ENCODE measurements around the gene GIPC2. TPM values are rescaled to one million over a fixed set of nuclear protein-coding genes. Genes with fewer than 3 reads are reported as not detected.

Gene GIPC2
- total RNA-seq, 5 donors from 2014 or later (not counting 1 experiment from before 2014, with no cell fraction given), result 0.09 to 0.19 (median 0.16) TPM

GRCh38 chr1:78176448-78176847 is 130.7 kb downstream of the GIPC2 start:
- DNase-seq (no peak), ATAC-seq (replicated peaks in 1 of 4) (no peak)
- Histone ChIP-seq H3K4me3 (ENCODE audit: control insufficient read depth in 1 of 2, extremely low read depth in 1 of 2, low read length in 1 of 2) (no peak overlapping the region), H3K27ac (ENCODE audit: low read length) (no peak overlapping the region), H3K4me1 (ENCODE audit: control insufficient read depth in 1 of 2, extremely low read depth in 1 of 2, insufficient read depth in 2 of 2, low read length in 2 of 2) (no peaks in the 10 kb centered on the region), H3K36me3 (ENCODE audit: control insufficient read depth in 2 of 2, extremely low read depth in 1 of 2, insufficient read depth in 1 of 2, low read length in 1 of 2) (no peaks in the 10 kb centered on the region), H3K9me3 (no peaks in the 10 kb centered on the region), H3K27me3 (replicated peaks in 1 of 2; ENCODE audit: control insufficient read depth in 2 of 2, extremely low read depth in 1 of 2, insufficient read depth in 2 of 2, low read length in 1 of 2) (peaks cover 0 to 5% of the 10 kb centered on the region in 2 experiments)
- WGBS (ENCODE audit: insufficient coverage), result no CpG with 5 or more reads among the region's 3 CpGs
- no peak overlapping the region for H3K4me3 Mint-ChIP-seq
- no peaks in the 10 kb centered on the region for H3K9me3 Mint-ChIP-seq
- H3K4me1 Mint-ChIP-seq, result no peaks in the 10 kb centered on the region
- CTCF ChIA-PET, result no interaction called here
- POLR2A ChIA-PET, result no interaction called here
- H3K36me3 Mint-ChIP-seq, result no peaks in the 10 kb centered on the region
- H3K27me3 Mint-ChIP-seq, result peaks cover 0 to 9% of the 10 kb centered on the region in 2 donors
- H3K27ac Mint-ChIP-seq, result no peak overlapping the region

DNA sequence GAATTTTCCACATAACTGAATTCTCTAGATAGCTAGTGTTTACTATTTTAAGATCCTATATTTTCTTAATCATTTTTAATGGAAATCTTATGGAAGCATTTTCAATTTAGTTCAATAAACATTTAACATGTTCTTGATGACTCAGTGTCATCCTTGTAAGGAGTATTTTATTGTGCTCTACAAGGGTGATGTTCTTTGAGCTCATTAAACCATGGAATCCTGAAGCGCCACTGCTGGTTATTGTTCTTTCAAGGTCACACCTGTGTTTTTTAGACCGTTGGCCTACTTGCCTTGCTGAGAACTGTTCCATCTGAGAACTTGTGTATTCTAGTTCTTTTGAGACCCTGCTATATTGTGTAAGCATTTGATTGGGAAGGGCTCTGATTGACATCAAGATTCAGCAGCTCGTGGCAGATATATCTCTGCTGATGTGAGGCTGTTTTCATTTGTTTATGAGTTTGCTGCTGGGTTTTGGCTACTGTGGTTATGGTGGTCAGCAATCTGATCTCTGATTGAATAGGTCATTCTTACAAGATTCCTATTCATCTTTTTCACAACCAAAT is 132.0 kb downstream of the GIPC2 start:
- no peak overlapping the region for H3K4me3 ChIP-seq (ENCODE audit: control insufficient read depth in 1 of 2, extremely low read depth in 1 of 2, low read length in 1 of 2)
- ChIA-PET POLR2A (no interaction called here), CTCF (no interaction called here)
- no peaks in the 10 kb centered on the region for H3K4me1 ChIP-seq (ENCODE audit: control insufficient read depth in 1 of 2, extremely low read depth in 1 of 2, insufficient read depth in 2 of 2, low read length in 2 of 2)
- H3K27me3 ChIP-seq (replicated peaks in 1 of 2; ENCODE audit: control insufficient read depth in 2 of 2, extremely low read depth in 1 of 2, insufficient read depth in 2 of 2, low read length in 1 of 2), result peaks cover 0 to 5% of the 10 kb centered on the region in 2 experiments
- peaks cover 4 to 9% of the 10 kb centered on the region in 2 donors for H3K27me3 Mint-ChIP-seq
- no peak overlapping the region for H3K4me3 Mint-ChIP-seq
- H3K9me3 ChIP-seq, result no peaks in the 10 kb centered on the region
- H3K9me3 Mint-ChIP-seq, result no peaks in the 10 kb centered on the region
- no peaks in the 10 kb centered on the region for H3K36me3 ChIP-seq (ENCODE audit: control insufficient read depth in 2 of 2, extremely low read depth in 1 of 2, insufficient read depth in 1 of 2, low read length in 1 of 2)
- H3K4me1 Mint-ChIP-seq, result no peaks in the 10 kb centered on the region
- H3K27ac ChIP-seq (ENCODE audit: low read length), result no peak overlapping the region
- DNase-seq (no peak), ATAC-seq (replicated peaks in 1 of 4) (no peak)
- WGBS (ENCODE audit: insufficient coverage), result 37% methylated on average over 3 of the region's 3 CpGs
- H3K36me3 Mint-ChIP-seq, result no peaks in the 10 kb centered on the region
- no peak overlapping the region for H3K27ac Mint-ChIP-seq

GRCh38 chr1:78178816-78179215 is 133.1 kb downstream of the GIPC2 start:
- ChIA-PET POLR2A (no interaction called here), CTCF (no interaction called here)
- H3K9me3 ChIP-seq, result no peaks in the 10 kb centered on the region
- H3K36me3 ChIP-seq (ENCODE audit: control insufficient read depth in 2 of 2, extremely low read depth in 1 of 2, insufficient read depth in 1 of 2, low read length in 1 of 2), result no peaks in the 10 kb centered on the region
- H3K4me1 ChIP-seq (ENCODE audit: control insufficient read depth in 1 of 2, extremely low read depth in 1 of 2, insufficient read depth in 2 of 2, low read length in 2 of 2), result no peaks in the 10 kb centered on the region
- peaks cover 4 to 9% of the 10 kb centered on the region in 2 donors for H3K27me3 Mint-ChIP-seq
- no peak overlapping the region for H3K4me3 ChIP-seq (ENCODE audit: control insufficient read depth in 1 of 2, extremely low read depth in 1 of 2, low read length in 1 of 2)
- no peak overlapping the region for H3K27ac ChIP-seq (ENCODE audit: low read length)
- DNase-seq (no peak), ATAC-seq (replicated peaks in 1 of 4) (no peak)
- 100% methylated on average over 1 of the region's 4 CpGs for WGBS (ENCODE audit: insufficient coverage)
- H3K4me3 Mint-ChIP-seq, result no peak overlapping the region
- no peaks in the 10 kb centered on the region for H3K9me3 Mint-ChIP-seq
- H3K4me1 Mint-ChIP-seq, result no peaks in the 10 kb centered on the region
- peaks cover 0 to 5% of the 10 kb centered on the region in 2 experiments for H3K27me3 ChIP-seq (replicated peaks in 1 of 2; ENCODE audit: control insufficient read depth in 2 of 2, extremely low read depth in 1 of 2, insufficient read depth in 2 of 2, low read length in 1 of 2)
- no peak overlapping the region for H3K27ac Mint-ChIP-seq
- no peaks in the 10 kb centered on the region for H3K36me3 Mint-ChIP-seq

DNA sequence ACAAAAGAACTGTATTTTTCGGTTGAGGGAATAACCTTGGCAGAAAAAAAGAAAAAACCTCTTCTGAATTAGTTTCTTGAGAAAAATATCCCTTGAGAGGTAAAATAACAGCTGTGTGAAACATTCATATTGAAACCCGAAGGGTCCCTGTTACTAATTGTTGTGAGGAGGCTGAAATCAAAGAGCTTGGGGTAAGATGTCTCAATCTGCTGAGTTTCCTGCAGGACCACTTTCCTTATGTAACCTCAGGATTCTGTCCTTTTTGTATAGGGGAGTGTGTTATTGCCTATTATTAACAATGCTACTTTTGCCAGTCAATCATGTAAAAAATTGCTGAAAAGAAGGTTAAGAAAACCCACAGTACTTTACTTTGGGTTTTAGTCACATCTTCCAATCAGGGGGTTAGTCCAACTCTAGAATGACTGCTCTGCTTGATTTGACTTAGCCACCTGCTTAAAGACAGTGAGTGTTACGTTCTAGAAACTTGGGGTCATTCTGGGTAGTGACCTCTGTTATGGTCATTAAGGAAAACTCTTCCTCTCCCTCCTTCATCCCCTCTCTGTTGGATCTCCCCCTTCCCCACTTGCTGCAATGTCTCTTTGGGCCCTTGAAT is 138.8 kb downstream of the GIPC2 start:
- no peaks in the 10 kb centered on the region for H3K36me3 ChIP-seq (ENCODE audit: control insufficient read depth in 2 of 2, extremely low read depth in 1 of 2, insufficient read depth in 1 of 2, low read length in 1 of 2)
- Mint-ChIP-seq H3K4me3 (no peak overlapping the region), H3K27ac (no peak overlapping the region), H3K4me1 (no peaks in the 10 kb centered on the region), H3K9me3 (no peaks in the 10 kb centered on the region), H3K27me3 (peaks cover 4 to 9% of the 10 kb centered on the region in 2 donors), H3K36me3 (no peaks in the 10 kb centered on the region)
- no peak for DNase-seq
- H3K27ac ChIP-seq (ENCODE audit: low read length), result no peak overlapping the region
- H3K9me3 ChIP-seq, result no peaks in the 10 kb centered on the region
- no CpG with 5 or more reads among the region's 3 CpGs for WGBS (ENCODE audit: insufficient coverage)
- no peak for ATAC-seq (replicated peaks in 1 of 4)
- ChIA-PET CTCF (no interaction called here), POLR2A (no interaction called here)
- no peaks in the 10 kb centered on the region for H3K4me1 ChIP-seq (ENCODE audit: control insufficient read depth in 1 of 2, extremely low read depth in 1 of 2, insufficient read depth in 2 of 2, low read length in 2 of 2)
- no peak overlapping the region for H3K4me3 ChIP-seq (ENCODE audit: control insufficient read depth in 1 of 2, extremely low read depth in 1 of 2, low read length in 1 of 2)
- H3K27me3 ChIP-seq (replicated peaks in 1 of 2; ENCODE audit: control insufficient read depth in 2 of 2, extremely low read depth in 1 of 2, insufficient read depth in 2 of 2, low read length in 1 of 2), result no peaks in the 10 kb centered on the region

Other genes with a start within 250 kb of the GIPC2 start
- under 1 TPM; 0.26 to 0.50 (median 0.35) TPM for gene NEXN, start 157.3 kb upstream of the GIPC2 start, total RNA-seq
- gene FUBP1, start 66.9 kb upstream of the GIPC2 start, total RNA-seq, result 100 to 1,000 TPM; 180 to 224 (median 194) TPM
- 10 to 100 TPM in 4 of 5 donors, 1 to 10 TPM in 1; 10.0 to 19.6 (median 12.2) TPM for gene DNAJB4, start 41.0 kb upstream of the GIPC2 start, total RNA-seq